ENCODE results near the gene ZSCAN25.
A peak's percentile ranks its signal among the peaks of the same experiment; 100 is the strongest.

DNA sequence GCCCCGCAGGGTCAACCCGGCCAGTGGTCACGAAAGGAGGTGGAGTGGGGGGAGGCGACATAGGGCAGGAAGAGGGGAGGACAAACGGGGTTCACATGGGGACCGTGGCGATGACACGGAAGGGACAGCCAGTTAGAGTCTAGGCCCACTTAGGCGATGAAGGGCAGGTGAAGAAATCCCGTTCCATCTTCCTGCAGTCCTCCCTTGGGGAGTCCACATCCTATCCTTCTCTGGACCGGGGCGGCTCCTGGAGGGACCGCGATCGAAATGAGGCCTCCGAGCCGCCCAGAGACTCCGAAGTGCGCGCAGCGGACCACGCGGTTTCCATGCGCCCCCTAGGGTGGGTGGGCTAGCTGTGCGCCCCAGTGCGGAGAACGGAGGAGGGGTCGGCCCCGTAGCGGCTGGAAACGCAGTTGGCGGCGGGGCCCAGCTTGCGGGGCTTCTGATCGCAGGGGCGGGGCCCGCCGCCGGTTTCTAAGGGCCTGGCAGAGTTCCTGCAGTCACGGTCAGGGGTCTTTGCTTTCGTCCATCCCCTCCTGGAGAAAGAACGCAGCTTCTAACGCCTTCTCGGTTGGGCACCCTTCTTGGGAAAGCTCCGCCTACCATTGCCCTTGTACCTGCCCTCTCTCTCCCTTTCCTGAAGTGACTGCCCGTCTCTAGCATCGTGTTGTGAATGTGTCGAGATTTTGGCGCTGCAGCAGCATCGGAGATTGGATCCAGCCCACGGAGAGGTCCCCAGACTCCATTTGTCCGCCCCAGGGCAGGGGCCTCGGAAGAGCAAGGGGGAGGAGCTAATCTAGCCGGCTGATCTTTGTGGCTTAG is 36.6 kb upstream of the ZSCAN25 start:
- TF ChIP-seq CTCF (IDR thresholded peaks at IDR 0.05 in 8 of 11, conservative IDR thresholded peaks at IDR 0.05 in 3 of 11): peak in 5 of 11 experiments; percentile 19 to 56 (median 40)
- TF ChIP-seq POLR2AphosphoS5 (IDR thresholded peaks at IDR 0.05): peak in 2 of 3 donors; percentile 44 to 73

All from spleen (tissue), 7 donors.